Muscle of leg (tissue), 11 donors: ENCODE results near the gene SEBOX. TPM values are rescaled to one million over a fixed set of nuclear protein-coding genes. Genes with fewer than 3 reads are reported as not detected.

ENCODE experiments used
- DNase-seq: peaks from one replicate; pipeline ENCODE4 v3.0.0; 2013
- H3K27ac ChIP-seq: one replicate; pipeline ENCODE4 v1.5.1; 2013; ENCODE audit warnings: mild to moderate bottlenecking, low read length, control low read depth
- H3K27me3 ChIP-seq: one replicate; pipeline ENCODE4 v1.6.1; 2013; ENCODE audit warnings: low read length; ENCODE audit not compliant: control insufficient read depth, insufficient read depth
- H3K36me3 ChIP-seq: one replicate; pipeline ENCODE4 v1.6.1; 2013; ENCODE audit warnings: low read length; ENCODE audit not compliant: control insufficient read depth, insufficient read depth
- H3K4me1 ChIP-seq: one replicate; pipeline ENCODE4 v1.6.1; 2013; ENCODE audit warnings: low read length; ENCODE audit not compliant: control insufficient read depth, insufficient read depth
- H3K4me3 ChIP-seq: one replicate; pipeline ENCODE4 v1.5.1; 2013; ENCODE audit warnings: low read length, control low read depth
- H3K9me3 ChIP-seq: replicated peaks from 2 replicates; pipeline ENCODE4 v1.6.1; 2013; ENCODE audit warnings: low read depth, low read length; ENCODE audit not compliant: control insufficient read depth
- WGBS: methylation state at CpG from one replicate; pipeline ENCODE4 v1.1.5; 2013; ENCODE audit warnings: missing lambda C conversion rate; ENCODE audit not compliant: insufficient coverage; 5-methylcytosine and 5-hydroxymethylcytosine counted together
- polyA plus RNA-seq, 8 donors: library from polyadenylated mRNA; unstranded; fragments of 120-200 nt; gene quantifications; one replicate each; pipeline versions ENCODE4 v1.2.1 to v1.2.3, GENCODE V29; 2013; ENCODE audit warnings: inconsistent platforms in 1 of 8, low replicate concordance in 1 of 8; ENCODE audit not compliant: insufficient read length in 8 of 8, insufficient read depth in 1 of 8
- total RNA-seq: library from RNA; stranded (reverse); fragments of 120-200 nt; gene quantifications from one replicate; pipeline ENCODE4 v1.2.4, GENCODE V29; 2013

SEBOX gene
- total and polyA plus RNA-seq, 9 donors = not detected

GRCh38 chr17:28394337-28395116, 29.5 kb upstream of the SEBOX start:
- WGBS = 75% methylated on average over 2 of the region's 7 CpGs
- Histone ChIP-seq H3K4me1 (no peaks in the 10 kb centered on the region), H3K27ac (no peak overlapping the region), H3K4me3 (no peak overlapping the region), H3K9me3 (no peaks in the 10 kb centered on the region), H3K27me3 (no peaks in the 10 kb centered on the region), H3K36me3 (peaks cover 55% of the 10 kb centered on the region)
- DNase-seq = no peak

- Histone ChIP-seq H3K9me3 (no peaks in the 10 kb centered on the region), H3K27me3 (no peaks in the 10 kb centered on the region), H3K4me1 (no peaks in the 10 kb centered on the region), H3K36me3 (peaks cover 62% of the 10 kb centered on the region), H3K27ac (no peak overlapping the region), H3K4me3 (no peak overlapping the region)
- DNase-seq = no peak
- WGBS = 60% methylated on average over 1 of the region's 10 CpGs
Observed at GRCh38 chr17:28392491-28392890, 27.5 kb upstream of the SEBOX start.

GRCh38 chr17:28391401-28391800, 26.4 kb upstream of the SEBOX start:
- 41% methylated on average over 2 of the region's 2 CpGs for WGBS
- no peaks in the 10 kb centered on the region for H3K27me3 ChIP-seq

GRCh38 chr17:28390984-28391383, 26.0 kb upstream of the SEBOX start:
- peaks cover 48% of the 10 kb centered on the region for H3K36me3 ChIP-seq
- H3K27ac ChIP-seq = no peak overlapping the region
- WGBS = no CpG with 5 or more reads among the region's 1 CpG
- no peak overlapping the region for H3K4me3 ChIP-seq
- H3K27me3 ChIP-seq = no peaks in the 10 kb centered on the region
- H3K4me1 ChIP-seq = no peaks in the 10 kb centered on the region
- no peaks in the 10 kb centered on the region for H3K9me3 ChIP-seq
- DNase-seq = no peak

More at GRCh38 chr17:28391401-28391800, 26.4 kb upstream of the SEBOX start:
- Histone ChIP-seq H3K4me1 (no peaks in the 10 kb centered on the region), H3K4me3 (no peak overlapping the region), H3K36me3 (peaks cover 52% of the 10 kb centered on the region), H3K27ac (no peak overlapping the region), H3K9me3 (no peaks in the 10 kb centered on the region)
- no peak for DNase-seq

- Histone ChIP-seq H3K27me3 (no peaks in the 10 kb centered on the region), H3K9me3 (no peaks in the 10 kb centered on the region), H3K27ac (no peak overlapping the region), H3K36me3 (peaks cover 44% of the 10 kb centered on the region), H3K4me1 (no peaks in the 10 kb centered on the region), H3K4me3 (no peak overlapping the region)
- no CpG with 5 or more reads among the region's 2 CpGs for WGBS
- DNase-seq = no peak
Observed at GRCh38 chr17:28390563-28390962, 25.6 kb upstream of the SEBOX start.

GRCh38 chr17:28390141-28390540, 25.1 kb upstream of the SEBOX start:
- Histone ChIP-seq H3K4me3 (no peak overlapping the region), H3K36me3 (peaks cover 41% of the 10 kb centered on the region), H3K4me1 (no peaks in the 10 kb centered on the region), H3K27me3 (no peaks in the 10 kb centered on the region), H3K27ac (no peak overlapping the region), H3K9me3 (no peaks in the 10 kb centered on the region)
- DNase-seq = no peak
- WGBS = no CpG with 5 or more reads among the region's 1 CpG

GRCh38 chr17:28388106-28388505, 23.1 kb upstream of the SEBOX start:
- WGBS = 91% methylated on average over 11 of the region's 11 CpGs
- peaks cover 35% of the 10 kb centered on the region for H3K36me3 ChIP-seq
- H3K9me3 ChIP-seq = no peaks in the 10 kb centered on the region

GRCh38 chr17:28386391-28386790, 21.4 kb upstream of the SEBOX start:
- Histone ChIP-seq H3K36me3 (peaks cover 32% of the 10 kb centered on the region), H3K9me3 (no peaks in the 10 kb centered on the region), H3K27ac (no peak overlapping the region), H3K27me3 (peaks cover 27% of the 10 kb centered on the region), H3K4me3 (no peak overlapping the region), H3K4me1 (peaks cover 5% of the 10 kb centered on the region)
- DNase-seq = no peak

More at GRCh38 chr17:28388106-28388505, 23.1 kb upstream of the SEBOX start:
- Histone ChIP-seq H3K4me3 (no peak overlapping the region), H3K27me3 (peaks cover 19% of the 10 kb centered on the region), H3K27ac (no peak overlapping the region), H3K4me1 (peaks cover 5% of the 10 kb centered on the region)
- DNase-seq = no peak

- Histone ChIP-seq H3K36me3 (peaks cover 23% of the 10 kb centered on the region), H3K4me3 (no peak overlapping the region), H3K27ac (no peak overlapping the region), H3K4me1 (peaks cover 9% of the 10 kb centered on the region), H3K27me3 (peaks cover 36% of the 10 kb centered on the region), H3K9me3 (no peaks in the 10 kb centered on the region)
- 60% methylated on average over 1 of the region's 8 CpGs for WGBS
- DNase-seq = no peak
Observed at GRCh38 chr17:28385406-28385805, 20.4 kb upstream of the SEBOX start.

- Histone ChIP-seq H3K27me3 (peaks cover 40% of the 10 kb centered on the region), H3K4me3 (peak overlapping the region; percentile 24), H3K27ac (no peak overlapping the region), H3K4me1 (peaks cover 9% of the 10 kb centered on the region), H3K36me3 (peaks cover 20% of the 10 kb centered on the region), H3K9me3 (no peaks in the 10 kb centered on the region)
- 25% methylated on average over 29 of the region's 29 CpGs for WGBS
- DNase-seq = no peak
Observed at GRCh38 chr17:28385037-28385400, 20.0 kb upstream of the SEBOX start.
